ENCODE measurements around the gene FSTL4. TPM values are rescaled to one million over a fixed set of nuclear protein-coding genes. Genes with fewer than 3 reads are reported as not detected.

FSTL4 gene
- total RNA-seq, 1 experiment from 2014 or later: 2.7 TPM

DNA sequence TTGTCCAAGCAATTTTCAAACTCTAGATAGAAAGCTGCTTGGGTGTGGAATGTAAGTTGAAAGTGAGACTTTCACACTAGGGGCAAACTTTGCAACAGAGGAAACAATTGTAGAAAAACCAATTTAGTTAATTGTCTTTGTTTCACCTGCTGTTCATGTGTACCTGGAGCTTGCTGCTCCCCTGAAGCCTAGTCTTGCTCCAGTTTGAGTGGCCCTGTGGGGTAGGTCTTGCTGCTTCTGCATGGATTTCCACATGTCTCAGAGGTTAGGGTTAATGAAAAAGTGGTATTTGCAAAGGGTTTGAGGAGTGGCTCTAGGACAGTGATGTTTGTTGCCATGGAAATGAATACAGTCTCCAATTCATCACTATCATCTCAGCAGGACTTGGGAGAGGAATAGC lies 182.2 kb downstream of the FSTL4 start:
- CTCF ChIA-PET: no interaction called here

DNA sequence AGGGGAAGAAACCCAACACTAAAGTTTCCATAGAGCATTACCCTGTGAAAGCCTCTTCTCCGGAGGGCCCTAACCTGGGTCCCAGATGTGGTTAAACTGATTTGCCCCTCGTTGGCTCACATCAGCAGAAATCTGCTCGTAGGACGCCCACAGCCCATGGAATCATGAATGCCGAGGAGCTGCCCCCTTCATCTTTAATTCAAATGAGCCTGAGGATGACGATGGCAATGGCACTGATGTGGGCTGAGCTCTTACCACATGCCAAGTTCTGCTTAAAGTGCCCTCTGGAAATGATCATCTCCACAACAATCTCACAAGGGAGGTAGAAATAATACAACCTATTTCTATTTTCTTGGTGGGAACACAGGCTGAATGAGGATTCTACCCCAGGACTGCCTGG lies 183.3 kb downstream of the FSTL4 start:
- 0 out of 2 replicates have a peak, but pooled peaks cover under 1% of the 10 kb centered on the region for H3K4me1 ChIP-seq
- intact Hi-C loops (cut with micrococcal nuclease; ENCODE audit: unreplicated experiment): no loop called here
- Mint-ChIP-seq H3K36me3 (ENCODE audit: insufficient read depth, unreplicated experiment) (no peaks in the 10 kb centered on the region), H3K27ac (ENCODE audit: unreplicated experiment) (no peak overlapping the region), H3K27me3 (ENCODE audit: insufficient read depth, unreplicated experiment) (peaks cover 6% of the 10 kb centered on the region), H3K4me3 (ENCODE audit: unreplicated experiment) (no peak overlapping the region), H3K9me3 (ENCODE audit: unreplicated experiment) (no peaks in the 10 kb centered on the region), H3K4me1 (ENCODE audit: low read depth, unreplicated experiment) (peaks cover 1% of the 10 kb centered on the region)
- ChIA-PET CTCF (no interaction called here), POLR2A (no interaction called here)
- no peaks in the 10 kb centered on the region for H3K27me3 ChIP-seq (replicated peaks; ENCODE audit: control insufficient read depth, insufficient read depth, low read length)
- BruUV-seq (replicated peaks): no TSS peak
- H3K36me3 ChIP-seq (ENCODE audit: control insufficient read depth, insufficient read depth, low read length): no peaks in the 10 kb centered on the region
- no peaks in the 10 kb centered on the region for H3K9me3 ChIP-seq
- TF ChIP-seq, protein P1, sequence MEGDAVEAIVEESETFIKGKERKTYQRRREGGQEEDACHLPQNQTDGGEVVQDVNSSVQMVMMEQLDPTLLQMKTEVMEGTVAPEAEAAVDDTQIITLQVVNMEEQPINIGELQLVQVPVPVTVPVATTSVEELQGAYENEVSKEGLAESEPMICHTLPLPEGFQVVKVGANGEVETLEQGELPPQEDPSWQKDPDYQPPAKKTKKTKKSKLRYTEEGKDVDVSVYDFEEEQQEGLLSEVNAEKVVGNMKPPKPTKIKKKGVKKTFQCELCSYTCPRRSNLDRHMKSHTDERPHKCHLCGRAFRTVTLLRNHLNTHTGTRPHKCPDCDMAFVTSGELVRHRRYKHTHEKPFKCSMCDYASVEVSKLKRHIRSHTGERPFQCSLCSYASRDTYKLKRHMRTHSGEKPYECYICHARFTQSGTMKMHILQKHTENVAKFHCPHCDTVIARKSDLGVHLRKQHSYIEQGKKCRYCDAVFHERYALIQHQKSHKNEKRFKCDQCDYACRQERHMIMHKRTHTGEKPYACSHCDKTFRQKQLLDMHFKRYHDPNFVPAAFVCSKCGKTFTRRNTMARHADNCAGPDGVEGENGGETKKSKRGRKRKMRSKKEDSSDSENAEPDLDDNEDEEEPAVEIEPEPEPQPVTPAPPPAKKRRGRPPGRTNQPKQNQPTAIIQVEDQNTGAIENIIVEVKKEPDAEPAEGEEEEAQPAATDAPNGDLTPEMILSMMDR (IDR thresholded peaks at IDR 0.05; ENCODE audit: insufficient read depth in 1 of 2, low read depth in 1 of 2, low read length in 1 of 2, severe bottlenecking in 1 of 2, unreplicated experiment in 1 of 2): no peak
- no peak for DNase-seq
- H3K4me3 ChIP-seq (ENCODE audit: low read depth, low read length): no peak overlapping the region

More for the DNA sequence above, 182.2 kb downstream of the FSTL4 start:
- Histone ChIP-seq H3K36me3 (ENCODE audit: control insufficient read depth, insufficient read depth, low read length) (no peaks in the 10 kb centered on the region), H3K4me1 (no peaks in the 10 kb centered on the region), H3K27me3 (replicated peaks; ENCODE audit: control insufficient read depth, insufficient read depth, low read length) (no peaks in the 10 kb centered on the region), H3K4me3 (ENCODE audit: low read depth, low read length) (no peak overlapping the region), H3K9me3 (no peaks in the 10 kb centered on the region)
- H3K4me1 Mint-ChIP-seq (ENCODE audit: low read depth, unreplicated experiment): no peaks in the 10 kb centered on the region
- H3K36me3 Mint-ChIP-seq (ENCODE audit: insufficient read depth, unreplicated experiment): no peaks in the 10 kb centered on the region
- H3K27ac Mint-ChIP-seq (ENCODE audit: unreplicated experiment): no peak overlapping the region
- BruUV-seq (replicated peaks): no TSS peak
- H3K27me3 Mint-ChIP-seq (ENCODE audit: insufficient read depth, unreplicated experiment): peaks cover 6% of the 10 kb centered on the region
- H3K9me3 Mint-ChIP-seq (ENCODE audit: unreplicated experiment): no peaks in the 10 kb centered on the region
- DNase-seq: no peak
- TF ChIP-seq, protein P1 (IDR thresholded peaks at IDR 0.05; ENCODE audit: insufficient read depth in 1 of 2, low read depth in 1 of 2, low read length in 1 of 2, severe bottlenecking in 1 of 2, unreplicated experiment in 1 of 2): no peak
- H3K4me3 Mint-ChIP-seq (ENCODE audit: unreplicated experiment): no peak overlapping the region
- intact Hi-C loops (cut with micrococcal nuclease; ENCODE audit: unreplicated experiment): no loop called here
- POLR2A ChIA-PET: no interaction called here

DNA sequence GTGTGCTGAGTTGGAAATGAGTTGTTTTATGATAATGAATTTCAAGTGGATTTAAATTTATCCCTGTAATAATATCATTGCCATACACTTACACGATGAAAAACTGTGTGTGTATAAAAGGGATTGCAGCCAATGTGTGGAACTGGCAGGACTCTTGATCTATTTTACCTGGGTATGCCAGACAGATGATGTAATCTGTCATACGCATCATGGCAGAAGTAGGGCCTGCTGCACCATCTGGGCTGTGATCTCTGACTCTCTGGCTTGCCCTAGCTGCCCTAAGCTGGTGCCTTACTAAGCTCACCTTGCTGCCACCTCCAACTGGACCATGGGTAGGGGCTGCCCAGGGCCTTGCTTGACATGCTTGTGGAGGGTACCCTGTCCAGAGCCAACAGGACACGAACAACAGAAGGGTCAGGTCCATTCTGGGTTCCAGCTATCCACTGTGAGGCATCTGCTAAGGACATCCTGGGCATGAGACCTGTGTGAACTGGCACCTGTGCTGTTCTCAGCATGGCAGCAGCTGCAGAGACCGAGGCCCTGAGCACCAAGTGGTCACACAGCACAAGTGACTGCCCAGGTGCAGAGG lies 184.2 kb downstream of the FSTL4 start:
- TF ChIP-seq, protein P1 (IDR thresholded peaks at IDR 0.05; ENCODE audit: insufficient read depth in 1 of 2, low read depth in 1 of 2, low read length in 1 of 2, severe bottlenecking in 1 of 2, unreplicated experiment in 1 of 2): no peak
- Mint-ChIP-seq H3K9me3 (ENCODE audit: unreplicated experiment) (no peaks in the 10 kb centered on the region), H3K36me3 (ENCODE audit: insufficient read depth, unreplicated experiment) (no peaks in the 10 kb centered on the region), H3K4me3 (ENCODE audit: unreplicated experiment) (no peak overlapping the region), H3K27me3 (ENCODE audit: insufficient read depth, unreplicated experiment) (peaks cover 5% of the 10 kb centered on the region), H3K27ac (ENCODE audit: unreplicated experiment) (no peak overlapping the region), H3K4me1 (ENCODE audit: low read depth, unreplicated experiment) (peaks cover 9% of the 10 kb centered on the region)
- no TSS peak for BruUV-seq (replicated peaks)
- H3K4me1 ChIP-seq: 0 out of 2 replicates have a peak, but pooled peaks cover 6% of the 10 kb centered on the region
- H3K4me3 ChIP-seq (ENCODE audit: low read depth, low read length): no peak overlapping the region
- no peaks in the 10 kb centered on the region for H3K36me3 ChIP-seq (ENCODE audit: control insufficient read depth, insufficient read depth, low read length)
- H3K9me3 ChIP-seq: no peaks in the 10 kb centered on the region
- ChIA-PET POLR2A (no interaction called here), CTCF (no interaction called here)
- no peak for DNase-seq
- intact Hi-C loops (cut with micrococcal nuclease; ENCODE audit: unreplicated experiment): no loop called here
- H3K27me3 ChIP-seq (replicated peaks; ENCODE audit: control insufficient read depth, insufficient read depth, low read length): no peaks in the 10 kb centered on the region
